Fibroblast of lung (primary cell): ENCODE data around the gene CC2D2A. TPM values are rescaled to one million over a fixed set of nuclear protein-coding genes. Genes with fewer than 3 reads are reported as not detected.

ENCODE experiments used
- DNase-seq, 2 donors: peaks; one replicate each; pipeline versions ENCODE4 v3.0.0 to v3.0.0-alpha.2; 2010; ENCODE audit warnings: low read depth in 2 of 2
- H2AFZ ChIP-seq: 2 replicates; pipeline ENCODE4 v1.5.1; 2012; ENCODE audit warnings: low read length, control low read depth, inconsistent platforms
- H3K27ac ChIP-seq: 2 replicates; pipeline ENCODE4 v1.5.1; 2011; ENCODE audit warnings: low read length, control low read depth; ENCODE audit not compliant: insufficient read depth
- H3K27me3 ChIP-seq: 2 replicates; pipeline ENCODE4 v1.5.1; 2011; ENCODE audit warnings: mild to moderate bottlenecking, low read length; ENCODE audit not compliant: control insufficient read depth, insufficient read depth
- H3K36me3 ChIP-seq: 2 replicates; pipeline ENCODE4 v1.5.1; 2011; ENCODE audit warnings: low read length; ENCODE audit not compliant: control insufficient read depth, insufficient read depth
- H3K4me1 ChIP-seq: 2 replicates; pipeline ENCODE4 v1.5.1; 2011; ENCODE audit warnings: low read length; ENCODE audit not compliant: control insufficient read depth, insufficient read depth; ENCODE audit errors: extremely low read depth
- H3K4me2 ChIP-seq: 2 replicates; pipeline ENCODE4 v1.5.1; 2011; ENCODE audit warnings: low read length, control low read depth; ENCODE audit not compliant: insufficient read depth; ENCODE audit errors: extremely low read depth
- H3K4me3 ChIP-seq, 4 experiments: fragments of 200-600 bp in 1 of 4; sonication (generic) in 1 of 4; replicated peaks in 1 of 4; 2 replicates each; pipeline ENCODE4 v1.5.1; 2011 to 2016; ENCODE audit warnings: low read length in 4 of 4, low read depth in 3 of 4, mild to moderate bottlenecking in 3 of 4, control low read depth in 2 of 4, inconsistent platforms in 1 of 4, mixed read lengths in 1 of 4; ENCODE audit not compliant: insufficient read depth in 1 of 4; ENCODE audit errors: control extremely low read depth in 1 of 4
- H3K79me2 ChIP-seq: 2 replicates; pipeline ENCODE4 v1.5.1; 2012; ENCODE audit warnings: mild to moderate bottlenecking, low read length, inconsistent platforms; ENCODE audit not compliant: control insufficient read depth, insufficient read depth
- H3K9ac ChIP-seq: 2 replicates; pipeline ENCODE4 v1.5.1; 2011; ENCODE audit warnings: mild to moderate bottlenecking, low read length, control low read depth; ENCODE audit not compliant: insufficient read depth
- H3K9me3 ChIP-seq: 2 replicates; pipeline ENCODE4 v1.5.1; 2012; ENCODE audit warnings: low read depth, low read length; ENCODE audit not compliant: control insufficient read depth, insufficient read depth
- H4K20me1 ChIP-seq: 2 replicates; pipeline ENCODE4 v1.5.1; 2011; ENCODE audit warnings: low read length; ENCODE audit not compliant: control insufficient read depth, insufficient read depth; ENCODE audit errors: extremely low read depth
- EZH2 ChIP-seq: IDR thresholded peaks from 2 replicates; pipeline ENCODE4 v1.5.1; 2012; ENCODE audit warnings: low read length, control low read depth, mild to moderate bottlenecking; ENCODE audit errors: missing control alignments
- polyA plus RNA-seq, 2 donors: library from polyadenylated mRNA; depleted of rRNA in 1 of 2; stranded (reverse) in 1 of 2; unstranded in 1 of 2; fragments of >200 nt; gene quantifications; 2 replicates each; pipeline ENCODE4 v1.2.1, GENCODE V29; 2011 to 2012; ENCODE audit warnings: missing spikeins in 1 of 2
- total RNA-seq: library from RNA; depleted of rRNA; stranded (reverse); fragments of >200 nt; gene quantifications from 2 replicates; pipeline ENCODE4 v1.2.1, GENCODE V29; 2014
- TF ChIP-seq, protein P1 (sequence below), 2 donors: IDR thresholded peaks in 1 of 2; conservative IDR thresholded peaks in 1 of 2; 1 replicate in 1 of 2; 2 replicates in 1 of 2; pipeline ENCODE4 v1.5.1; 2011 to 2012; ENCODE audit warnings: low read length in 2 of 2, control low read depth in 1 of 2, inconsistent platforms in 1 of 2, low read depth in 1 of 2, mild to moderate bottlenecking in 1 of 2

Gene CC2D2A
- total and polyA plus RNA-seq, 2 donors (not counting 1 experiment from before 2014, with no cell fraction given) = 30.9 to 41.6 TPM

DNA sequence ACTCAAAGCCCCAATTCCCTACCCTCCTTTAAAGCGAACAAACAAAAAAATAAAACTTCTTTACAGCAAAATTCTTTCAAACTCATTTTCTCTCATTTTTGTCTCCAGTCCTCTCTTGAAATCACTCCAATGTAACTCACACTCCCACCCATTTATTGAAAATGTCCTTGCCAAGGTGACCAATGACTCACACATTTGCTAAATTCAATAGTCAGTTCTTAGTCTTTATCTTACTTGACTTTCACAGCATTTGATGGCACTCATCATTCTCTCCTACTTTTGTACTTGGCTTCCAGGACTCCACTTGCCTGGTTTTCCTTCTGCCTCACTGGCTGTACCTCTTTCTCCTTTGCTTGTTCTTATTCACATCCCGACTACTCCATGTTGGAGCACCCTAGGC lies 19.9 kb downstream of the CC2D2A start:
- no peak overlapping the region for H3K9ac ChIP-seq
- peak in 1 of 2 donors; percentile 36 for DNase-seq
- no peaks in the 10 kb centered on the region for H3K36me3 ChIP-seq
- H3K4me3 ChIP-seq = no peak overlapping the region
- peak overlapping the region; percentile 75 for H3K4me2 ChIP-seq
- TF ChIP-seq EZH2 = no peak
- TF ChIP-seq, protein P1, sequence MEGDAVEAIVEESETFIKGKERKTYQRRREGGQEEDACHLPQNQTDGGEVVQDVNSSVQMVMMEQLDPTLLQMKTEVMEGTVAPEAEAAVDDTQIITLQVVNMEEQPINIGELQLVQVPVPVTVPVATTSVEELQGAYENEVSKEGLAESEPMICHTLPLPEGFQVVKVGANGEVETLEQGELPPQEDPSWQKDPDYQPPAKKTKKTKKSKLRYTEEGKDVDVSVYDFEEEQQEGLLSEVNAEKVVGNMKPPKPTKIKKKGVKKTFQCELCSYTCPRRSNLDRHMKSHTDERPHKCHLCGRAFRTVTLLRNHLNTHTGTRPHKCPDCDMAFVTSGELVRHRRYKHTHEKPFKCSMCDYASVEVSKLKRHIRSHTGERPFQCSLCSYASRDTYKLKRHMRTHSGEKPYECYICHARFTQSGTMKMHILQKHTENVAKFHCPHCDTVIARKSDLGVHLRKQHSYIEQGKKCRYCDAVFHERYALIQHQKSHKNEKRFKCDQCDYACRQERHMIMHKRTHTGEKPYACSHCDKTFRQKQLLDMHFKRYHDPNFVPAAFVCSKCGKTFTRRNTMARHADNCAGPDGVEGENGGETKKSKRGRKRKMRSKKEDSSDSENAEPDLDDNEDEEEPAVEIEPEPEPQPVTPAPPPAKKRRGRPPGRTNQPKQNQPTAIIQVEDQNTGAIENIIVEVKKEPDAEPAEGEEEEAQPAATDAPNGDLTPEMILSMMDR (conservative IDR thresholded peaks at IDR 0.05 in 1 of 2, IDR thresholded peaks at IDR 0.05 in 1 of 2; ENCODE audit: low read depth in 1 of 2, low read length in 2 of 2) = no peak
- H3K4me1 ChIP-seq = peaks cover 9% of the 10 kb centered on the region
- no peaks in the 10 kb centered on the region for H3K27me3 ChIP-seq
- no peaks in the 10 kb centered on the region for H4K20me1 ChIP-seq
- H2AFZ ChIP-seq = no peak overlapping the region
- H3K27ac ChIP-seq = peak overlapping the region; percentile 48
- no peaks in the 10 kb centered on the region for H3K9me3 ChIP-seq
- no peaks in the 10 kb centered on the region for H3K79me2 ChIP-seq

DNA sequence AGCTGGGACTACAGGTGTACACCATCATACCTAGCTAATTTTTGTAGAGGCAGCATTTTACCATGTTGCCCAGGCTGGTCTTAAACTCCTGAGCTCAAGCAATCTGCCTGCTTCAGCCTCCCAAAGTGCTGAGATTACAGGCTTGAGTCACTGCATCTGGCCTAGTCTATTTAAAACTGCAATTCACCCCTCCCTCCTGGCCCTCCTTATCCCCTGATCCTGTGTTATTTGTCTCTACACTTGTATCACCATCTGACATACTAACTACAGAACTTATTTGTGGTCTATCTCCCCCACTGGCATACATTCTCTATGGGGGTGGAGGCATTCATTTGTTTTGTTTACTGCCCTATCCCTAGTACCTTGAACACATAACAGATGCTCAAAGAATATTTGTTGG lies 23.7 kb downstream of the CC2D2A start:
- H2AFZ ChIP-seq = no peak overlapping the region
- no peak overlapping the region for H3K4me3 ChIP-seq
- peak; percentile 14 to 21 for DNase-seq

DNA sequence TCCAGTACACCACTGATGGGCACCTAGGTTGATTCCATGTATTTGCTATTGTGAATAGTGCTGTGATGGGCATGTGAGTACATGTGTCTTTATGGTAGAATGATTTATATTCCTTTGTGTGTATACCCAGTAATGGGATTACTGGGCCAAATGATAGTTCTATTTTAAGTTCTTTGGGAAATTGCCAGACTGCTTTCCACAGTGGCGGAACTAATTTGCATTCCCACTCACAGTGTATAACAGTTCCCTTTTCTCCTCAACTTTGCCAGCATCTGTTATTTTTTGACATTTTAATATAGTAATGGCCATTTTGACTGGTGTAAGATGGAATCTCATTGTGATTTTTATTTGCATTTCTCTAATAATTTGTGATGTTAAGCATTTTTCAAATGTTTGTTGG lies 25.9 kb downstream of the CC2D2A start:
- Histone ChIP-seq H3K27me3 (no peaks in the 10 kb centered on the region), H3K4me3 (no peak overlapping the region), H2AFZ (no peak overlapping the region), H3K9ac (no peak overlapping the region), H3K79me2 (no peaks in the 10 kb centered on the region), H3K4me2 (no peak overlapping the region), H3K9me3 (no peaks in the 10 kb centered on the region), H3K4me1 (no peaks in the 10 kb centered on the region), H4K20me1 (no peaks in the 10 kb centered on the region), H3K36me3 (no peaks in the 10 kb centered on the region), H3K27ac (no peak overlapping the region)
- DNase-seq = peak in 1 of 2 donors; percentile 50
- TF ChIP-seq, protein P1 (conservative IDR thresholded peaks at IDR 0.05 in 1 of 2, IDR thresholded peaks at IDR 0.05 in 1 of 2; ENCODE audit: low read depth in 1 of 2, low read length in 2 of 2) = no peak
- no peak for TF ChIP-seq EZH2

More for the DNA sequence above, 23.7 kb downstream of the CC2D2A start:
- no peaks in the 10 kb centered on the region for H3K36me3 ChIP-seq
- TF ChIP-seq EZH2 = no peak
- TF ChIP-seq, protein P1 (conservative IDR thresholded peaks at IDR 0.05 in 1 of 2, IDR thresholded peaks at IDR 0.05 in 1 of 2; ENCODE audit: low read depth in 1 of 2, low read length in 2 of 2) = no peak
- no peaks in the 10 kb centered on the region for H3K9me3 ChIP-seq
- H3K4me1 ChIP-seq = peaks cover 8% of the 10 kb centered on the region
- no peak overlapping the region for H3K9ac ChIP-seq
- H3K79me2 ChIP-seq = no peaks in the 10 kb centered on the region
- no peak overlapping the region for H3K27ac ChIP-seq
- no peak overlapping the region for H3K4me2 ChIP-seq
- no peaks in the 10 kb centered on the region for H4K20me1 ChIP-seq
- H3K27me3 ChIP-seq = no peaks in the 10 kb centered on the region
